Erythroblast (primary cell): Measurements from ENCODE around the gene CNBD2.
"Not testable (repeated sequence)": the region's sequence is repeated elsewhere in the genome, so short reads cannot be mapped to it uniquely, and the experiment has no call there.

Source experiments
- GATA1 ChIP-seq: IDR thresholded peaks from 2 replicates; pipeline ENCODE4 v1.6.1; 2011; ENCODE audit warnings: low read depth, mild to moderate bottlenecking, control low read depth, low read length, moderate library complexity
- POLR2A ChIP-seq: IDR thresholded peaks from 2 replicates; pipeline ENCODE4 v1.6.1; 2011; ENCODE audit warnings: mild to moderate bottlenecking, low read length

DNA sequence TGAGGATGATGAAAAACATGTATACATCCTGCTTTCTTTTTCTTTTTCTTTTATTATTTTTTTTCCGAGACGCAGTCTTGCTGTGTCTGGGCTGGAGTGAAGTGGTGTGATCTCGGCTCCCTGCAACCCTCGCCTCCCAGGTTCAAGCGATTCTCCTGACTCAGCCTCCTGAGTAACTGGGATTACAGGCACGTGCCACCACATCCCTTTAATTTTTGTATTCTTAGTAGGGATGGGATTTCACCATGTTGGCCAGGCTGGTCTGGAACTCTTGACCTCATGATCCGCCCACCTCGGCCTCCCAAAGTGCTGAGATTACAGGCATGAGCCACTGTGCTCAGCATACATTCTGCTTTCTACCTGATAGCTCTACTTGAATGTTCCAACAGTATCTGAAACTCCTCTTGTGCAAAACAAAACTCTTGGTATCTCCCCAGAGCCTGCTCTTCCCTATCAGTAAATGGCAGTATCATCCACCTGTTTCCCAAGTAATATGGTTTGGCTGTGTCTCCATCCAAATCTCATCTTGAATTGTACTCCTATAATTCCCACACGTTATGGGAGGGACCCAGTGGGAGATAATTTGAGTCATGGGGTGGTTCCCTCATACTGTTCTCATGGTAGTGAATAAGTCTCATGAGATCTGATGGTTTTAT is 85.6 kb downstream of the CNBD2 start:
- not testable (repeated sequence) for TF ChIP-seq POLR2A, GATA1
